Dedifferentiated amniotic fluid mesenchymal stem cell (primary cell): ENCODE results near the gene ALG2.
A peak's percentile ranks its signal among the peaks of the same experiment; 100 is the strongest.
"Not testable (repeated sequence)": the region's sequence is repeated elsewhere in the genome, so short reads cannot be mapped to it uniquely, and the experiment has no call there.

ENCODE experiments used
- DNase-seq: peaks from one replicate; pipeline ENCODE4 v3.0.0-alpha.2; 2016; ENCODE audit errors: extremely low spot score

The ALG2 gene

DNA sequence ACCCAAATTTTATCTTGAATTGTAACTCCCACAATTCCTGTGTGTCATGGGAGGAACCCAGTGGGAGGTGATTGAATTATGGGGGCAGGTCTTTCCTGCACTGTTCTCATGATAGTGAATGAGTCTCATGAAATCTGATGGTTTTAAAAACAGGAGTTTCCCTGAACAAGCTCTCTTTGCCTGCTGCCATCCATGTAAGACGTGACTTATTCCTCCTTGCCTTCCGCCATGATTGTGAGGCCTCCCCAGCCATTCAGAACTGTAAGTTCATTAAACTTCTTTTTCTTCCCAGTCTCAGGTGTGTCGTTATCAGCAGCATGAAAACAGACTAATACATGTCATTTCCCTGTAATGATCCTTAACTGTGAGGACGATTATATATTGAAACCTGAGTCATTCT, 16.1 kb upstream of the ALG2 start:
- not testable (repeated sequence) for DNase-seq

DNA sequence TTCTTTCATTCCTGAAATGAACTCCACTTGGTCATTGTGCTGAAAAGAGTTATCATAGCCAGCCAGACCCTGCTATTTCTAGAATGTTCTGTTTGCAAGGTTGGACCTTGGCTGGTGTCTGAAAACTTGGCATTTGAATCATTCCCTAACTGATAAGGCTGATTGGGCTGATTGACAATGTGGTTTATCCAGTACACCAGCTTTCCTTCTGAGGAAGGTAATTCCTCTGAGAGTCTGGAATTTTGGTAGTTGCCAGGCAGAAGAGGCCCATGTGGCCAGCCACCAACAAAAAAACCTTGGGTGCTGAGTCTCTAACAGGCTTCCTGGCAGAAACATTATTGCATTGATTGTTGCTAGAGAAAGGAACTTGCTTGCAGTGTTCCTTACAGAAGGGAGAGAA, 15.6 kb upstream of the ALG2 start:
- DNase-seq, result no peak

DNA sequence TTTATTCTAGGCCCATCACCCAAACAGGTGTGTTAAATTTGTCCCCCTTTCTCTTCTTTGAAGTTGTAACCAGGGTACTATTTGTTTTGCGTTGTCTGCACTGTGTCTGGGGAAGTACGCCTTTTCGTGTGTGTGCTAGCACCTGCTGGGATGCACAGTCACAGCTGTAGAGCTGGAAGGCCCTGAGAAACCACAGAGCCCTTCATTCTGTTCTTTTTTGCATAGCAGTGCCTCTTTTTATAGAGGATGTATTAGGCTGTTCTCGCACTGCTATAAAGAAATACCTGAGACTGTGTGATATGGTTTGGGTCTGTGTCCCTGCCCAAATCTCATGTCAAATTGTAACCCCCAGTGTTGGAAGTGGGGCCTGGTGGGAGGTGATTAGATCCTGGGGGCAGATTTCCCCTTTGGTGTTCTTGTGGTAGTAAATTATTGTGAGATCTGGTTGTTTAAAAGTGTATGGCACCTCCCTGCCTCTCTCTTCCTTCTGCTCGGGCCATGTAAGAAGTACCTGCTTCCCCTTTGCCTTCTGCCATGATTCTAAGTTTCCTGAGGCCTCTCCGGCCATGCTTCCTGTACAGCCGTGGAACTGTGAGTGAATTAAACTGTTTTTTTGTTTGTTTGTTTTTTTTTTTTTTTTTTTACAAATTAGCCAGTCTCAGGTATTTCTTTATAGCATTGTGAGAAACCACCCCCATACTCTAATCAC, 14.3 kb upstream of the ALG2 start:
- no peak for DNase-seq

DNA sequence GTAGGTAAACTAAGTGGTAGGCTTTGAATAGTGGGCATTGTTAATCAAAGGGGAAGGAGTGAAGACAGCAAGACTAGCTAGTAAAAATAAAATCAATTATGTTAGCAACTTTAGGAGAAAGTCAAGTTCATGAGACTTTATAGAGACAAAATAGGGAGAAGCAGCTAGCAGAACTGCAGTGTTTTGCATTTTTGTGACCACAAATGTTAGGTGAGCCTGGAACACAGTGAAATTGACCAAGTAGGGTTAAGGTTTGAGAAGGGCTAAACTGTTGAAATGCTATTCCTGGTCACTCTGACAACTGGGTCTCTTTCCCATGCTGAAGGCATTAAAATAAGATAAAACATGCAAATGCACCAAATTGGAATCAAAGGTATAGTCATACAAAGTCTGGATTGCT, 13.3 kb upstream of the ALG2 start:
- DNase-seq, result no peak

DNA sequence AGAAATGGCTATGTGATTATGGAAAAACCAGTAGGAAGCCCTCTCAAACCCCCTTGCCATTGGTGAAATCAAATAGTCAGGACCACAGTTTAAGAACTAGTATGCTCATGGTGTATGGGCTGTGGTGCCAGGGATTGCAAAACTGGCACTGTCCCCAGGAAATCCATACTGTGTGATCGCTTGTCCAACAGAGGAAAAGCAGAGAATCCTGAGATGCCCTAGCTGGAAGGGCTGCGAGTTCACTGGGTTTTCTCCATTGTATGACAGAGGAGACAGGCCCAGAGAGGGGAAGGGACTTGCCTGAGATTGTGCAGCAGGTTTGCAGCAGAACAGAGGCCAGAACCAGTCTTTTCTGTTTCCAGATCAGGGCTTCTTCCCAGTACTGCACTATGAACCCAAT, 12.9 kb upstream of the ALG2 start:
- DNase-seq, result no peak

DNA sequence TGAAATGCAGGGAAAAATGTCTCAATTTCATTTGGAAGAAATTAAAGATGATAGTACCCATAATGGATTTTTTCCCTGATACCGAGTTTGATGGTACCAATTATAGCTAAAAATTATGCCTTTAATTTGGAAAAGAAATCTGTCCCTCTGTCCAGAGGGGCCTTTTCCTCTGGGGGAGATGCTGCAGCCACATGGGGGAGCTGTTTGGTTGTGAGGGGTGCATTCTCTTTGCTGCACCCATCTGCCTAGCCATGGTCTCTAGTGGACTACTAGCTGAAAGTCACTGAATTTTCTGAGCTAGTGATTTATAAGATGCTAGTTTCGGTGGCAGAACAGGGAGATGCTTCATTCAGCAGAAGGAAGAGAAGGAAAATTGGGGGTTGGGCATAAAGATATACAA, 10.0 kb upstream of the ALG2 start:
- no peak for DNase-seq

DNA sequence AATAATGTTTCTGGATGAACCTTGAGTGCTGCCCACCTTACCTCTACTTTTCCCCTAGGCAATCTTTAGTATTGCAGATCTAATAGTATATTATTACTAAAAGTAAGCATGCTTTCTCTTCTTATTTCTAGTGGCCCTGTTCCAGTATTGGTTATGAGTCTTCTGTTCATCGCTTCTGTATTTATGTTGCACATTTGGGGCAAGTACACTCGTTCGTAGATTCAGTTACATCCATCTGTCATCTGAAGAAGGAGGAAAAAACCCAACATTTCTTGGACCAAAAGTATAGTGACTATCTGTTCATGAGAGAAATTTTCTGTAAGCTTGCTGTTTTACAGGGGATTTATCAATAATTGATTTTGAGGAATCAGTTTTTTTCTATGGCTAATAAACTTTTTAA, 8.5 kb upstream of the ALG2 start:
- DNase-seq, result no peak

DNA sequence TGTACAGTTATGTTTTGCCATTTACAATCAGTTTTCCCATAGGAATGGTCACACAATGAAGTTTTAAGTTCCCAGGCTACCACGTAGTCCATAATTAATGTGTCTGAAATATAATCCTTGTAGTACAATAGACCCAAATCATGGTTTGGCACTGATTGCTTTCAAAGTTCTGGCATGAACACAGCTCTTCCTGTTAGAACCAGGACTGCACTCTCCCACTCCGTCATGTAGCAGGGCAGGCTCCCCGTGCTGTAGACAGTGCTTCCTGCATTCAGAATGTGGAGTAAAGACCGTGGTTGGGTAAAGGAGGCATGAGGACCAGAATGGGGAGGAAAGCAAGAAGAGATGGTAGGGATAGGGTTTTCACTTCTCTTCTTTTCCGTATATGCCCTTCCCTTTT, 4.3 kb upstream of the ALG2 start:
- DNase-seq, result no peak

DNA sequence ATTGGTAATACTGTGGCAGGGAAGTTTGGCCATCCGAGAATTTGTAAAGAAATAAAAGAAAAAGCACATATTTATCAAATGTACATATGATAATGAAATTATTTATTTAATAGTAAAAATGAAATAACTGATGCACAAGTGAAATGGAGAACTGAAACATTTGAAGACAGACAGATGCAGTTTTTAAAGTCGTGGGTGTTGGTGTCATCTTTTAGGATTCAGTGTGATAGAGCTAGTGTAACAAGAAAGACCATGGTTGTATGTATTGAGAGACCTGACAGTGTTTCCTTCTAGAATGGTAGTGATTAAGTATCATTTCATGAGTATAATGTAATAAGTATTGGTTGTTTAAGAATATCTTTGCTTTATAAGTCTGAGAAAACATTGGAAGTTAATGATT, 2.7 kb upstream of the ALG2 start:
- DNase-seq, result no peak

DNA sequence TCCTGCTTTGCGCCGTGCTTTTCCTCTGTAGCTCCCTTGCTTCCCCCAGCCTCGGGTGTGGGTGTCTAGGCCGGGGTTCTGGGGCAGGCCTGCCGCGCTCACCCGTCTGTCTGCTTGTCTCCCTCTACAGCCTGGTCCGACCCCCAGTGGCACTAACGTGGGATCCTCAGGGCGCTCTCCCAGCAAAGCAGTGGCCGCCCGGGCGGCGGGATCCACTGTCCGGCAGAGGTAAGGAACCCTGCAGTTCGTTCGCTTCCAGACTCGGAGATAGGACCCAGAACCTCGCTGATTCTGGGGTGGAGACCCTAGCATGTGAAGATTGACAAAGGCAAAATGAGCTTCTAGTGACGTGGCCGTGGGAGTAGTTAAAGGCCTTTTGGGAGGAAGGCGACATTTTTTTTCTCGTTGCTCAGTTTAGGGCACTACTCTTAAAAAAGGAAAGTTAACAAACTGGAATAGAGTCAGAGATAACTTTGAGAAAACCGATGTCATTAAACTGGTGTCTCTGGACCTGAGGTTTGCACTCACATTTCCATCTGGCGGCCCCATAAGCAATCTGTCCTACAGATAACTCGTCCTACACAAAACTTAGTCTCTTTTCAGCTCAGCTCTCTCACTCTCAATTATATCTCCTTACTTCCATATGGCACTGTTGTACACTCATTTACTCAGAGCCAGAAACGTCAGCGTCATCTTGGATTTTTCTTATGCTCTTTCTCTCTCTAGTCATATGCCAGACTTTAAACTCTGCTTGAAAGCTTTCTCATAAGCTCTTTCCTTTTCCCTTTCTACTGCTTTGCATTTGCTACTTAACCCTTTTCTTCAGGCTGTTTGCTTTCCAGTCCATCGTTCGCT, 901 bp upstream of the ALG2 start:
- DNase-seq, result peak; percentile 19

DNA sequence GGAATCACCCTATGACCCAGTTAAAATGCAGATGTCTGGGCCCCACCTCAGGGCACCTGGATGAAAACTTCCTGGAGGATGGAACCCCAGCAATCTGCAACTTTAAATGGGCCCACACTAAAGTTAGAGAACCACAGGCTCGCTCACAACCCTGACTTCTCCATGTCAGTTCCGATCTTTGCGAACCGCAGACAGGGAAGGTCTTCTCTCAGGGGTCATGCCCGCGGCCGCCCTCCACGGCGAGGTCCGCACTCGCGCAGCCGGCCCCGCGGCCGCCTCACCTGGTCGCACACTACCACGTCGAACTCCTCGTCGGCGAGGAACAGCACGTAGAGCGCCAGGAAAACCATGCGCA, 499 bp downstream of the ALG2 start:
- DNase-seq, result no peak

DNA sequence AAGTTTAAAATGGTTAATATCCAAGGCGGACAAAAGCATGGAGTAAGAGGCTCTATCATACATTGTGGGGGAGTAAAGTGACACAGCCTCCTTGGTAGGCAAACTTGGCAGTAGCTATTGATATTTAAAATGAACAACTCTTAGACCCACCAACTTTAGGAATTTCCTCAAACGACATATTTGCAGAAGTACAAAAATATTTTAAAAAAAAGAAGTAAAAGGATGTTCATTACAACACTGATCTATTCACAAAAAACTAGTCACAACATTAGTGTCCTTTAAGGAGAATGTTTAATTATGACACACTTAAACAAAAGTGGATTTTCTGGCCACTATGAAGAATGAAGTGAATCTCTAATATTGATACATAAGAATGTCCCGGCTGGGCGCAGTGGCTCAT, 1.7 kb downstream of the ALG2 start:
- no peak for DNase-seq

DNA sequence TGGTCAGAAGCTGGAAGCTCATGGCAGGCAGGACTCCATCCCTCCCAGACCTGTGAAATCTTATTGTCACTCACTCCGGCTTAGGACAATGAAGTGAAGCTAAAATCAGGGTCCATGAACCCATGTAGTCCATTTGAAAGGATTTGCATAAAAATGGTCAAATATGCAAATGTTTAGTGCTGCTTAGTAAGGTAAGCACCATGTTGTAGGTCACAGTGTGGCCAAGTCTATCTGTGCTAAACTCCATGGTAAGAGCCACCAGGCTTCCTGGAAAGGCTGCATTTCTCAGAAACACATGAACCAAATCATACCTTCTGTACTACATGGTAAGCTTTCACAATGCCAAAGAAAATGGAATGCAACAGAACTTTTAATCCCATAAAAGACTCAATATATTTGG, 5.7 kb downstream of the ALG2 start:
- no peak for DNase-seq

DNA sequence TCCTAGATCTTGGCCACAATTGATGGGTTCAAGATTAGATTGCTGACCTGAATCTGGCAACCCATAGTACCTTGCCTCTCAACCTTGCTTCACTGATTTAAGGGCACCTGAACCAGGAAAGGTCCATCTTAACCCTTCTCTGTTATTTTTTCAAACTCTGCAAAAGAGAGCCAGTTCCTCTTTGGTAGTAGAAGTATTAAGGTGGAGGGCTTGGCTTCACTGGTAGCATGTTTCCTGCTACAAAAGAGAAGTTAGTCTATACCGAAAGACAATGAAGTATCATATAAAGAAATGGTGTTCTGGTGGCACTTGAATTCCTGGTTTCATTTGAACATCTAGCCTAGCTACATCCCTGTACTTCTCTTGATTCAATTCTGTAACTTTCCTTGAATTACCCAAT, 8.5 kb downstream of the ALG2 start:
- DNase-seq, result no peak

DNA sequence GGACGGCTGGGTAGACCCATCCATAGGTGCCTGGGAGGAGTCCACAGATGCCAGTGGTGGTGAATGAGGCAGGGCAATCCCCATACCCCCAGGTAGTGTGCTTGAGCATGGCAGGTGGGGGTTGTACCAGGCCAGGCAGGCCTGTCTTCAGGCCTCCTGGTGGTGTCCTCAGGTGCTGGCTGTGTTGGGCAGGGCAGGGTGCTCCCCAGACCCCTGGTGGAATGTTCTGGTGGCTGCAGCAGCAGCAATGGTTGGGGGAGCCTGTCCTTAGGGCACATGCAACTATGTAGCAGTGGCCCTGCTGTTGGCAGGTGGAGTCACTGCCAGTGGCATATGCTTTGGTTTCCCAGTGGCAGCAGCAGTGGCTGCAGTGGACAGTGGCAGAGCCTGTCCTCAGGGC, 10.0 kb downstream of the ALG2 start:
- no peak for DNase-seq

DNA sequence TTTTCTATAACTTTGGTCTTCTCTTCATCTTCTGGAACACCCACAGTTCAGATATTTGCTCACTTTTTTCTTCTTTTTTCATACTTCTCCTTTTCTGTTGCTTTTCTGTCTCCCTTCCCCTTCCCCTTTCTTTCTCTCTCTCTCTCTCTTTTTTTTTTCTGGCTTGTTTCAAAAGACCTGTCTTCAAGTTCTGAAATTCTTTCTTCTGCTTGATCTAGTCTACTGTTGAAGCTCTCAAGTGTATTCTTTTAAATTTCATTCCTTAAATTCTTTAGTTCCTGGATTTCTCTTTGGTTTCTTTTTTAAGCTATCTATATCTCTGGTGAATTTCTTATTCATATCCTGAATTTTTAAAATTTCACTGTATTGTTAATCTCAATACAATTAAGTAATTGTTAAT, 11.2 kb downstream of the ALG2 start:
- no peak for DNase-seq

DNA sequence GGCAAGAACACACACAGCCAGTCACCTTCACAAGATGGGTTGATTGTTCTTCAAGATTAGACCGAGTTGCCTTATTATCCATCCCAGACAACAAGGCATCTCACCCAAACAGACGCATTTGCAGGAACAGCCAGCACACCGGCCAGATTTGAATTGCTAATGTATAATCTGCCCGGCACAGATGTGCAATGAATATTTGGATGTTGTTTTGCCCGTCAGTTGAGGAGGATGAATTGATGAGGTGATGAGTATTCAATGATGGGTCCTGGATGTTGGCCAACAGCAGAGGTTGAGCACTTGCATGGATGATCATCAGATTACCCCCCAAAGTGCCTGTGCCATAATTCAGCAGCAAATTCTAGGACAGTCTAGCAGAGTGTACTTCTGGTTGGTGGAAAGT, 20.1 kb downstream of the ALG2 start:
- DNase-seq, result no peak

DNA sequence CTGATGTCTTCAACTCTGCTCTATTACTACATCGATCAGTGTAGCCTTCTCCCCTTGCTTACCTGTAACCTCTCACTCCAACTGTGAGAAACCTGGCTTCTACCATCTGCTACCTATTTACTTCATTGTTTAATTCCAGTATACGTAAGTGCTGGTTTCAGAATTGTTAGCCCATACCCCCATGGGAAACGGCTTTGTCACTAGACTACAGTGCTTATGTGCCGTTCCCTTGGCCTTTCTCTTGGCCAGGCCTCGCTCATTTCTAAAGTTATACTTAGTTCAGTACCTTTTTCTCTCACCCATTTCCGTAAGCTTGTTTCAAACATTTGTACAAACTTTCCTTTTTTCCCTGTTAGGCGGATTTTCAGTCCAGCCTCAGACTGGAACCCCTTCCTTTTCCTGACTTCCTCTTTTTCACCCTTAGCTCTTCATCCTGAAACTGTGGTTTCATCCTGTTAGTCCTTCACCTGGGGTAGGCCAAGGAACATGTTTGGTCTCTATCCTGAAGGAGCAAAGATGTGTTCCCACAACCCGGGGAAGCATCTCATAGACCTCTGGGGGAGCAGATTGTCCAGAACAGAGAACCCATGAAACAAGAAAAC, 21.7 kb downstream of the ALG2 start:
- no peak for DNase-seq

DNA sequence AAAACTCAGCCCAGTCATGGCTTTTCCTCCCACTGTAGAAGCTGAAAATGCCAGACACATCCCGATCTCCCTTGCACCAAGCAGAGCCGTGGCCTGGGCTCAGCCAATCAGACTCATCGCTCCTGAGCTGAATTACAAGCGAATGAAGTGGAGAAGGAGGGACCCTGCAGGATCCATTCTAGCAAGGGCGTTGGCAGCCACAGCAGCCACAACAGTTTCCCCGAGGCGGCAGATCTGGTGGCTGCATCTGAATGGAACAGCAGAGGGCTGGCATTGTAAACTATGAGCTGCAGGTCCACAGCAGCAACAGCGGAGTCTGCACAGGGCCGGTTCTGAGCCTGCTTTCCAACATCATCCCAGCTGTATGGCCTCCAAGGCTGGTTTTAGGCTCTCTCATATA, 23.8 kb downstream of the ALG2 start:
- DNase-seq, result no peak

DNA sequence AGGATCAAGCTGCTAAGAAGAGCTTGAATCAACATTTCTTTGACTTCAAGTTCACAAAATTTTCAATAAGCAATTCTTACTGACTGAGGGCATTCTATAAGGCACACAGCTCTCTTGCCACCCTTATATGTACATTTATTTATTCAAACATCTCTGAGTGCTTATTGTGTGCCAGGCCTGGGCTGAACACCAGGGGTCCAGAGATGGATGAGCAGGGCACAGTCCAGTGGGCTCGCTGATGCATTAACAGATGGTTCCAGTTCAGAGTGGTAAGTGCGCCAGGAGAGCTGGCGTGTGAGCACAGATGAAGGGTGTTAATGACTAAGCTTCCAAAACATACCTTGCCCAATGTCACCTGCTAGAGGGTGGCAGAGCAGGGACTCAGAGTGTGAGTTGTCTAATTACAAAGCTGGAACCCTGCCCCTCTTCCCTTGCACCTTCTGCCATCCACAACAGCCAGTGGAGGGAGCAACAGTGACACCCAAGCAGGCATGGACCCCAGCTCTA, 24.6 kb downstream of the ALG2 start:
- no peak for DNase-seq

DNA sequence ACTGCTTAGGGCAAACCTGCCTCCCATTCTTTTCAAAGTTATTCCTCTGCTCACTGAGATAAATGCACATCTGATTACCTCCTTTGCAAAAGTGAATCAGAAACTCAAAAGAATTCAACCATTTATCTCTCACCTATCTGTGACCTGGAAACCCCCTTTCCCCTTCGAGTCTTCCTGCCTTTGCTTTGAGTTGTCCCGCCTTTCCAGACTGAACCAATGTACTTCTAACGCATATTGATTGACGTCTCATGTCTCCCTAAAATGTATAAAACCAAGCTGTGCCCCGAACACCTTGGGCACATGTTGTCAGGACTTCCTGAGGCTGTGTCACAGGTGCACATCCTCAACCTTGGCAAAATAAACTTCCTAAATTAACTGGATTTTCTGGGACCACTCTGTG, 25.3 kb downstream of the ALG2 start:
- DNase-seq, result not testable (repeated sequence)

DNA sequence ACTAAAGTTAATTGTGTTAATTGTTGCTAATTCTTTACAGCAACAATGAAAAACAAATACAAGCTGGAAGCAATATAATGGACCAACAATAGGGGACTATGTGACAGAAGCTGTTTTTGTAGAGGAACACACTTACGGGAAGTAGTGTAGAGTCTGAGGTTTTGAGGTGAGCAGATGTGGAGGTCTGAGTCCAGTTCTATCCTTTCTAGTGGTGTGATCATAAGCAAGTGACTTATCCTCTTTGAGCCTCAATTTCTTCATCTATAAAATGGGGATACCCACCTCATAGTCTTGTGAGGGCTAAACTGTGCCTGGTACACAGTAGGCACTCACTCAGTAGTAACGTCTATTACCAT, 28.3 kb downstream of the ALG2 start:
- no peak for DNase-seq

DNA sequence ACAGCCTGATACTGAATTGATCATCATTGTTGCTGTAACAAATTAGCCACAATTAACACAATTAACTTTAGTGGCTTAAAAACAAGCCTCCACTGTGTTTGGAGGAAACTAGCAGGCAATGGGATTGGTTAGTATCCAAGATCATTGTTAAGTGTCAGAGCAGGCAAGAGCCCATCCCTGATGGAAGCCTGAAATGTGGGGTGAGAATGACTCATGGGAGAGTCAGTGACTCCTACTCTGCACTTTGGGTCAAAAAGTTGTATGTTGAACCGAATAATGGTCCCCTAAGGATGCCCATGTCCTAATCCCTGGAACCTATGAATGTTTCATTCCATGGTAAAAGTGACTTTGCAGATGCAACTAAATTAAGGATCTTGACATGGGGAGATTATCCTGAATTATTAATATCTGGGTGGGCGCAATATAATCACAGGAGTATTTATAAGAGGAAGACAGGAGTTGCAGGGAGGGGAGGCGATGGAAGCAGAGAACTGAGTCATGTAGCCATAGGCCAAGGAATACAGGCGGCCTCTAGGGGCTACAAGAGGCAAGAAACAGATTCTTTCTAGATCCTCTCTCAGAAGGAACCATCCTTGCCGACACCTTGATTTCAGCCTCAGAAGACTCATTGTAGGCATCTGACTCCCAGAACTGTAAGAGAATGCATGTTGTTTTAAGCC, 28.8 kb downstream of the ALG2 start:
- no peak for DNase-seq
